ENCODE data around the gene AGAP4.
"Not testable (repeated sequence)": the region's sequence is repeated elsewhere in the genome, so short reads cannot be mapped to it uniquely, and the experiment has no call there.

AGAP4 gene

GRCh38 chr10:45790694-45791426, 56.4 kb downstream of the AGAP4 start:
- not testable (repeated sequence) for DNase-seq (ENCODE audit: low read depth in 2 of 2)

- not testable (repeated sequence) for DNase-seq (ENCODE audit: low read depth in 2 of 2)
These were observed 57.3 kb downstream of the AGAP4 start for GRCh38 chr10:45789991-45790390.

DNA sequence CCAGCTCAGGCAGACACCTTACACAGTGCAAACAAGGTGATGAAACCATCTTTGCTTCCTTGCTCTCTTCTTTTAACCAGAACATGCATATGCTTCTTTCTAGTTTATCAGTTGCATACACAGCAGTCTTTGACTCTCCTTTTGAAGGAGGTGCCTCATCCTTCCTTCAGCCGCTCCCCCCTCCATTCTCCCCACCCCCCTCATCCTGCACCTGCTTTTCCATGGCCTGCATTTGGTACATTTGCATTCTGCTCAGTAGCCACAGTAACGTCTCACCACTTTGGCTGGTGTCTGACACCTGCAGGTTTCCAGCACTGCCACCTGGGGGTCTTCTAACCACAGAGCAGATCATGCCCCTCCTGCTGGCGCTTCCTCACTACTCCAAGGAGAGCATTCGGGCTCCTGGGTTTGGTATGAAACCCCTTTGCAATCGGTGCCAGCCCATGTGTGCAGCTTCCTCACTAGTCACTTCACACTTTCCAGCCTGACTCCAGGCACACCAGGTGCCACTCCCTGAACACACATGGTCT, 60.0 kb downstream of the AGAP4 start:
- not testable (repeated sequence) for DNase-seq (ENCODE audit: low read depth in 2 of 2)

DNA sequence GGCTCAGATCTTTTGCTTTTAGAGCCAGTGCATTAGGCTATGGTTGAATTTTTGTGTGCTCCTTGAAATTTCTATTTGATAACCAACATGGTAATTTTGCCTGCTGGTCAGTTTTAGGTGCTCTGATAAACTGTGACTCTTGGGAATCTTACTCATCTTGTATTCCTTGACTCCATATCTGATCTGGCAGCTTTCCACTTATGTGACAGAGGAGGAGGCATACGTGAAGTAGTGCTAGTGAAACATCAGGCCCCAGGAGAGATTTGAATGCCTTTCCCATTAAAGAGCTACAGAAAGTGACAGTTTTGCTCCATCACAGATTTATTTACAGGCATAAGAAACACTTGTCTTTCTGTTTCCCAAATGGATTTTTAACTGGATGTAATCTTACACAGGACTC, 61.1 kb downstream of the AGAP4 start:
- DNase-seq (ENCODE audit: low read depth in 2 of 2), result not testable (repeated sequence)
